GM12878 (cell line): ENCODE results near the gene CAV1. TPM values are rescaled to one million over a fixed set of nuclear protein-coding genes. Genes with fewer than 3 reads are reported as not detected.

Source experiments
- ATAC-seq: fragments of 200-7000 bp; cut with Tn5 transposase; 3 replicates; pipeline ENCODE4 v1.9.1; 2020; ENCODE audit warnings: mild to moderate bottlenecking, moderate library complexity
- BruUV-seq: library from RNA; stranded (reverse); fragments of 400-500 nt; replicated peaks from 2 replicates; lab custom pipeline; 2021; lab: Mats Ljungman, UMichigan
- CTCF ChIA-PET: fragments of 300-600 bp; sonication (Branson Sonifier 250); formaldehyde crosslinking; extraction: SDS; loops from one replicate; lab custom pipeline; 2021; ENCODE audit warnings: inconsistent platforms; lab: Yijun Ruan, JAX
- POLR2A ChIA-PET: fragments of 350-600 bp; formaldehyde crosslinking; extraction: SDS; loops from one replicate; lab custom pipeline; 2021; ENCODE audit warnings: inconsistent platforms; lab: Charles Lee
- RAD21 ChIA-PET: fragments of 300-600 bp; sonication (Branson Sonifier 250); formaldehyde crosslinking; loops from one replicate; lab custom pipeline; 2023; ENCODE audit warnings: antibody characterized with exemption; ENCODE audit not compliant: unreplicated experiment; lab: Charles Lee
- SMC1A ChIA-PET: fragments of 300-600 bp; sonication (Branson Sonifier 250); formaldehyde crosslinking; loops from one replicate; lab custom pipeline; 2023; ENCODE audit not compliant: unreplicated experiment, uncharacterized antibody; lab: Charles Lee
- DNase-seq: peaks from one replicate; pipeline ENCODE4 v3.0.0-alpha.2; 2011; ENCODE audit warnings: low read depth, low spot score
- FAIRE-seq: peaks from 3 replicates; lab custom pipeline; 2011; peaks lifted over from hg19 to GRCh38; lab: Jason Lieb, UNC
- H2AFZ ChIP-seq: 2 replicates; pipeline ENCODE4 v1.6.0; 2011; ENCODE audit warnings: low read depth, low read length, control low read depth; ENCODE audit not compliant: control insufficient read depth
- H3K27ac ChIP-seq: 2 replicates; pipeline ENCODE4 v1.5.1; 2011; ENCODE audit warnings: control low read depth; ENCODE audit not compliant: control insufficient read depth, insufficient read depth
- H3K27me3 ChIP-seq, 2 experiments: replicated peaks in 1 of 2; 2 replicates each; pipeline versions ENCODE4 v1.6.0 to v1.6.1; 2011; ENCODE audit warnings: low read length in 1 of 2; ENCODE audit not compliant: control insufficient read depth in 2 of 2, insufficient read depth in 2 of 2
- H3K36me3 ChIP-seq, 2 experiments: 2 replicates each; pipeline ENCODE4 v1.5.1; 2011; ENCODE audit warnings: low read length in 1 of 2; ENCODE audit not compliant: control insufficient read depth in 2 of 2, insufficient read depth in 2 of 2
- H3K4me1 ChIP-seq: 2 replicates; pipeline ENCODE4 v1.6.1; 2011; ENCODE audit warnings: mild to moderate bottlenecking, low read length, moderate library complexity, mixed read lengths; ENCODE audit not compliant: control insufficient read depth, insufficient read depth
- H3K4me2 ChIP-seq: 2 replicates; pipeline ENCODE4 v1.6.0; 2011; ENCODE audit warnings: control low read depth; ENCODE audit not compliant: control insufficient read depth, insufficient read depth
- H3K4me3 ChIP-seq: fragments of 200-600 bp; sonication (generic); 2 replicates; pipeline ENCODE4 v1.5.1; 2016
- H3K79me2 ChIP-seq: 2 replicates; pipeline ENCODE4 v1.6.0; 2011; ENCODE audit warnings: low read length; ENCODE audit not compliant: control insufficient read depth, insufficient read depth
- H3K9ac ChIP-seq: 2 replicates; pipeline ENCODE4 v1.8.0; 2011; ENCODE audit warnings: low read length, control low read depth, mixed read lengths; ENCODE audit not compliant: control insufficient read depth, insufficient read depth
- H3K9me3 ChIP-seq: replicated peaks from 3 replicates; pipeline ENCODE4 v1.5.1; 2011; ENCODE audit warnings: mild to moderate bottlenecking, low read length; ENCODE audit not compliant: control insufficient read depth, insufficient read depth
- H4K20me1 ChIP-seq: 2 replicates; pipeline ENCODE4 v1.6.0; 2011; ENCODE audit not compliant: control insufficient read depth, insufficient read depth
- MYC ChIP-seq: IDR thresholded peaks from 2 replicates; pipeline ENCODE4 v1.6.1; 2011; ENCODE audit warnings: mild to moderate bottlenecking, low read length, moderate library complexity, inconsistent platforms; ENCODE audit not compliant: insufficient read depth, insufficient replicate concordance, insufficient read length, severe bottlenecking
- NKRF ChIP-seq: fragments of 450-650 bp; conservative IDR thresholded peaks from 2 replicates; pipeline ENCODE4 v1.6.1; 2017; ENCODE audit warnings: mild to moderate bottlenecking, moderate library complexity
- PML ChIP-seq: IDR thresholded peaks from 2 replicates; pipeline ENCODE4 v1.6.1; 2012; ENCODE audit warnings: low read length, inconsistent platforms
- STAT3 ChIP-seq: IDR thresholded peaks from 2 replicates; pipeline ENCODE4 v1.6.1; 2011; ENCODE audit warnings: low read depth, low read length, improper control_type of control experiment
- TCF3 ChIP-seq: IDR thresholded peaks from 2 replicates; pipeline ENCODE4 v1.6.1; 2012; ENCODE audit warnings: low read depth, mild to moderate bottlenecking, low read length, borderline replicate concordance; ENCODE audit not compliant: insufficient read depth
- WGBS: methylation state at CpG from one replicate; pipeline ENCODE4 v1.1.6; 2016; ENCODE audit warnings: low lambda C conversion rate; ENCODE audit not compliant: insufficient replicate concordance, insufficient coverage; ENCODE audit errors: missing lambda C conversion rate; 5-methylcytosine and 5-hydroxymethylcytosine counted together
- in situ Hi-C: fragments of 300-500 bp; cut with MboI; formaldehyde crosslinking; loops from 9 replicates; pipeline ENCODE4 v1.14.3; 2018; ENCODE audit warnings: mixed read lengths
- intact Hi-C: fragments of 100-400 bp; cut with micrococcal nuclease; formaldehyde crosslinking; loops from one replicate; pipeline ENCODE4 v1.14.2; 2022; ENCODE audit not compliant: unreplicated experiment
- polyA plus RNA-seq, 11 experiments: library from polyadenylated mRNA; depleted of rRNA in 4 of 11; unstranded in 6 of 11; stranded (reverse) in 5 of 11; fragments of >200 nt; fragmentation: Nextera tagmentation in 4 of 11; fragmentation: Illumina TruSeq in 1 of 11; extraction: Ambion mirVana in 4 of 11; extraction: Trizol in 1 of 11; gene quantifications; 1 replicate in 1 of 11; 2 replicates in 10 of 11; pipeline versions ENCODE4 v1.2.1 to v1.2.3, GENCODE V29; 2011 to 2016; ENCODE audit warnings: inconsistent platforms in 2 of 11, missing spikeins in 2 of 11, low read depth in 1 of 11
- total RNA-seq, 4 experiments: library from RNA; depleted of rRNA in 3 of 4; stranded (reverse); fragments of >200 nt in 3 of 4; fragmentation: Illumina TruSeq in 1 of 4; extraction: Trizol in 1 of 4; gene quantifications; 2 replicates each; pipeline versions ENCODE4 v1.2.1 to v1.2.3, GENCODE V29; 2013 to 2021

CAV1 gene
- total and polyA plus RNA-seq, 10 of the 15 experiments (the other 5 are each of a cell fraction or from before 2014, with no cell fraction given), result 0.45 to 26.5 (median 2.0) TPM

GRCh38 chr7:116582164-116582732 is 57.4 kb downstream of the CAV1 start:
- BruUV-seq, result no TSS peak
- in situ Hi-C loops, result loop anchor here (5.0 kb wide), 1 partner anchor 320 kb away; no protein-coding TSS in a partner anchor
- no peak for FAIRE-seq

More at GRCh38 chr7:116582164-116582732, 57.4 kb downstream of the CAV1 start:
- no peak overlapping the region for H3K4me3 ChIP-seq
- no peaks in the 10 kb centered on the region for H3K79me2 ChIP-seq
- ChIA-PET CTCF (interaction anchor here (0.7 to 7.1 kb wide), 7 partner anchors 9 to 324 kb away, joined by 3 to 119 read pairs (median 4); no protein-coding TSS in a partner anchor), RAD21 (interaction anchor here (0.5 to 1.7 kb wide), 6 partner anchors 10 to 1919 kb away, joined by 3 to 7 read pairs (median 4); no protein-coding TSS in a partner anchor), POLR2A (interaction anchor here (0.6 kb wide), 1 partner anchor 376 kb away, joined by 5 read pairs; no protein-coding TSS in a partner anchor), SMC1A (interaction anchor here (0.7 to 1.8 kb wide), 10 partner anchors 8 to 327 kb away, joined by 3 to 7 read pairs (median 4); no protein-coding TSS in a partner anchor)
- peak overlapping the region; percentile 87 for H2AFZ ChIP-seq
- peak overlapping the region; percentile 89 for H3K27ac ChIP-seq
- no peak for TF ChIP-seq MYC
- TF ChIP-seq PML, result no peak
- no peak for TF ChIP-seq TCF3
- TF ChIP-seq STAT3, result no peak
- no peak for TF ChIP-seq NKRF
- H3K4me1 ChIP-seq, result peaks cover 39% of the 10 kb centered on the region
- no peak overlapping the region for H3K9ac ChIP-seq
- H3K36me3 ChIP-seq, result no peaks in the 10 kb centered on the region
- no peaks in the 10 kb centered on the region for H3K27me3 ChIP-seq
- peak overlapping the region; percentile 87; the same call in 1 of the 2 replicates for H3K4me2 ChIP-seq
- intact Hi-C loops, result loop anchor here (10.0 kb wide), 1 partner anchor 447 kb away; no protein-coding TSS in a partner anchor
- no peaks in the 10 kb centered on the region; the same call in 2 of the 3 replicates for H3K9me3 ChIP-seq
- no peaks in the 10 kb centered on the region for H4K20me1 ChIP-seq
- DNase-seq (no peak), ATAC-seq (no peak)
- 87% methylated on average over 4 of the region's 4 CpGs for WGBS
